HG03558 (cell line): ENCODE results near the gene CENPW.

Source experiments
- ATAC-seq: cut with Tn5 transposase; IDR thresholded peaks from one replicate; pipeline ENCODE4 v1.9.1; 2021; ENCODE audit warnings: moderate number of reproducible peaks; ENCODE audit not compliant: unreplicated experiment; ENCODE audit errors: extremely low read depth

The CENPW gene

DNA sequence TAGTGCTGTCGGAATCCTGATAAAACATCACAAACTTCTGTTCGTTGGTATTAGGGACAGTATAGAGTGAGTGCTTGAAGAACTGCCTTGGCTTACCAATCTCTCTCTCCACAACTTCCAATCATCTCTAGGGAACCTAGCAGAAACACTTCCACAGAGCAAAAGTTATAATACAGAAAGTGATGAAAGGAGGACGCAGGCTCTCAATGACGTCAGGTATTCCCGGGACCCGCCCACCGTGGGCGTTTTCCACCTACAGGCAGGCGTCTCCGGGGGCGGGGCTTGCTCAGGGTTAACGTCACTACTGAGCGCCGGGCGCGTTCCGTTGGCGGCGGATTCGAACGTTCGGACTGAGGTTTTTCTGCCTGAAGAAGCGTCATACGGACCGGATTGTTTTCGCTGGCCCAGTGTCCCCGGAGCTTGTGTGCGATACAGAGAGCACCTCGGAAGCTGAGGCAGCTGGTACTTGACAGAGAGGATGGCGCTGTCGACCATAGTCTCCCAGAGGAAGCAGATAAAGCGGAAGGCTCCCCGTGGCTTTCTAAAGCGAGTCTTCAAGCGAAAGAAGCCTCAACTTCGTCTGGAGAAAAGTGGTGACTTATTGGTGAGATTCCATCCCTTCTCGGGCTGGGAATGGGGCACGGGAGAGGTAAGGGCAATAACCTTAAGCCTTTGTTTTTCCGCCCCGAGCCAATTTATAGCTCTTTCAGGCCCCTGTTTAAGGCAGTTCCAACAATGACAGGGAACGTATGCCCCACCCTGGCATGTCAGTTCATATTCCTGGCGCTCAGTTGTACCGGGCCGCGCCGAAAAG, at the start of gene CENPW:
Gene CENPW, plus strand, starts transcription at position 320 of the 814 bp plus-strand sequence. Its CDS starts 159 bp downstream, at position 479.
- peak; percentile 81 for ATAC-seq

DNA sequence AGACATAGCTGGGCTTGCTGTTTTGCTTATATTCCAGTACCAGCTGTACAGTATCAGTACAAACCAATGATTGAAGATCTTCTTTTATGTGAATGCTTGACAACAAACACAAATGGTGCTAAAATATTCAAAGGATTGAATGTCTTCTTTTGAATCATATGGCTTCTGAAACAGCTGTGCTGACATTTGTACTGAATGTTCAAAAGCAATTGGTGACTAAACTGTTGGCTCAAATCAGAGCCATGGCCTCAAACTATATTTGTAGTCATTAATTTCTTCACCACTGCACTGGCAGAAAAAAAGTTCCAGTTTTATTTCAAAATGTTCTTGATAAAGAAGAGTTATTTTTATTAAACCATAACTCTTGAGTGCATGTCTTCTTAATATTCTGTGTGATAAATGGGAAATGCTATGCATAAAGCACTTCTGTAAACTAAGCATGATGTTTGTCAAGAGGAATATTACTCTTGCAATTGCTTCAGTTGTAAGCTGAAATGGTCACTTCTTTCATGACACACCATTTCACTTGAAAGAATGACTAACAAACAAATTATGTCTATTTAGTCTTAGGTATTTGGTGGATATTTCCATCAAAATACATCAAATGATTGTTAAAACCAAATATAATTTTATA, 45.9 kb upstream of the CENPW start:
- no peak for ATAC-seq

DNA sequence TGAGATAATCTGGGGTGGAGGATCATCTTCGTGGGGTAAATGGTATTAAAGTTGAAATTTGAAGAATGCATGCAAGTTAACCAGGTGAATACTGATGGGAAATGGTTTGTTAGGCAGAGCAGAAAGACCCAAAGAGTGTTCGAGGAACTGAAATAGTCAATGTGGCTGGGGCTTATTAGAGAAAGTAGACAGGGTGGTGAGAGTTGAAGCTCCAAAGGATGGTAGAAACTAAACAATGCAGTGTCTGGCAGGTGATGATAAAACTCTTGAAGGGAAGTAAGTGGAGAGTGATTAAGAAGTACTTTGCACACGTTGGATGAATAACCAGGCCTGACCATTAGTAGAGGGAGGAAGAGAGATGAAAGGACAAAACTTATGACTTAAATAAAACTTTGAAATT, 39.8 kb upstream of the CENPW start:
- ATAC-seq = no peak

DNA sequence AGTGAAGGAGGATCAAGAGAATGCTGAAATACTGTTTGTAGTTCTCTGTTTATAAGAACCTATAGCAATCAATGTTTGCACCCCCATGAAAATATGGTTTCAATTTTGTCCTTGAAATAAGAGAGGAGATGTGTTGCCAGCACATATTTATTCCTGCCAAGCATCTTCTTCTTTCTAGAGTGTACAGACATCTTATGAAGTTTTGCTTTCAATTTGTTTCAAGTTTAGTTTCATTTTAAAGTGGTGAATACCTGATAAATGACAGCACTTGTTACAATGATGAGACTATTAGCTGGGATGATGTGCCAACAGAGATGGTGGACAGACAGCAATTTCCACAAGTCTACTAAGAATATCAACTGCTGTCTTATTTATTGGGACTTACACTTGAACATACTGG, 39.2 kb upstream of the CENPW start:
- peak; percentile 77 for ATAC-seq

DNA sequence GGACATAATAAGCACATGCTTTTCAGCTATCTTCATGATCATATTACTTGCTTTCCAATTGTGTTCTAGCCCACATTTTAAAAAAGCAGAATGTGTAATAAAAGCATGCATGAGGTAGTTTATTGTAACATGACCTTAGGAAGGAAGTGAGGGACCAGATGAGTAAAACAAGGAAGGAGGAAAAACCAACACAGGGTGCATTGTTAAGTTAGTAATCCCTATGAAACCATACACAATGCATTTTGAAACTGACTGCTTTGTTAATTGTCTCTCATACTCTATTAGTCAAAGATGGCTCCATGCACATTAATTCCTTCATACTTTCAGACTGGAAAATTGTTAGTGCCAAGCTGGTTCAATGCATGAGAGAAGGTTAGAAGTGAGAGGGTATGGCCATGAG, 37.7 kb upstream of the CENPW start:
- ATAC-seq = no peak

DNA sequence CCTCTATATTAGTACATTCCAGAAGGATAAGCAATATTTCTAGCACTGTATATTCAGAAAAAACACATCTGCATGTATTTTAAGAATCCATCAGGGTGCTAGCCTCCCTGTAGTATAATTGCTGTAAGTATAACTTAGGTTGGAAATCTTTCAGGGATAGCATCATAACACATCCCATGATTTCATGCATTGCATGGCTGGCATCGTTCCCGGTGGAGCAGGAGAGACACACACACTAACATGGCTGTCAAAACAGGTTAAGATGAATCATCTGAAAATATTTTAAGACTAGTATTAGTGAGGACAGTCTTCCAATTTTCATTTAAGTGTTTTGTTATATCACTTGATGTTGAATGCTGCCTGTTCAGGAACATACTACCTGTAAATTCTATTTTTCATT, 32.1 kb upstream of the CENPW start:
- ATAC-seq = no peak

DNA sequence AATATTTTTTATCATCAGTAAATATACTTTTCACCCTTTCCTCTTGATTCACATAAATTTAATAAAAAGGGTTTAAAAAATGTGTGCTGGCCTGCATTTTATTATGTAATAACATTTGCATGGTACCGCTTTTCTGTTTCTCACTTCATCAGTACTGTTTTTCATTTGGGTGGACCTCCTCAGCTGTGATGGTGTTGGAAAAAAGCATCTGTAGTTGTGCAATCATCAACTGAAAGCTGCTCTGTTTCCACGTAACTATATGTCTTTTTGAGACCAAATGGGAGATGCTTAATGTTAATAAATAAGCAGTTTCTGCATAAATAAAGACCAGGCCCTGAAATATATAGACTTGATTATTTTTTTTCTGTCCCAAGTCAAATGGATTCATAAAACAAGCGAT, 31.6 kb upstream of the CENPW start:
- no peak for ATAC-seq

DNA sequence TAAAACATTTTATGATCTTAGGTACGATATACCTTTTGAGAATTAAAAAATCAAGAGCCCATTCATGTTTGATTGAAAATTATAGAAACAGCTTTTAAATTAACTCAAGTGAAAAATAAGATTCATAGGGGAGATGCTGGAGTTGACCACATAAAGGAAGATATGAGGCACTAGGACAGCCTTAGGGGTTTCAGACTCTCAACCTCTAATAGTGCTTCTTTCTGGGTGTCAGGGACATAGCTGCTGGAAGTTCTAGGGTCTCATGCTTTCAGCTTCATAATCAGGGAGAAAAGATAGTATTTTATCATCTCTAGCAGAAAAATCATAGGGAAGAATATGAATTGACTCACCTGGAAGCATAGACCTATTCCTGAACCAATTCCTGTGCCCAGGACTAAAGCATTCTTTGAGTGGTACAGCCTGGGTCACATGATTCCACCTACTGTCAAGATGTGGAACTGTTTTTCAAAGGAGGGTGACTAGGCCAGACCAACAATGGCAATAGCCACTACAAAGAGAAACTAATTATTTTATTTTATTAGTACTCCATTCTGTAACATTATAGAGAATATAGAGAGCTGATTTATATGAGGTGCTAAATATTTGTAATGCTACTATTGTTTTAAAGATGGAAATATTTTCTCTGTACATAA, 27.8 kb upstream of the CENPW start:
- peak; percentile 72 for ATAC-seq

DNA sequence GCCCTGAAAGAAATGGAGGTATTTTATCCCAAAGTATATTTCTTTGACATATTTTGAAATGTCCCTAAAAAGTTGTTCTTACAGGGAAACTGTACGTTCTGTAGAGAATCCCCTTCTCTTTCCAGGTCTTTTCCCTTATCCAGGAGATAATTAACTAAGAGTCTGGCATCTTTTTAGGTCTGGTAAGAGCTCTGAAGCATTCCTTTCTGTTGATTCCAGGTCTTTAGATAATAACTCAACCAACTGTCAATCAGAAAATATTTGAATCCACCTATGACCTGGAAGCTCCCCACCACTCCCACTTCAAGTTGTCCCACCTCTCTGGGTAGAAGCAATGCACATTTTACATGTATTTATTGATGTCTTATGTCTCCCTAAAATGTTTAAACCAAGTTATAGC, 26.0 kb upstream of the CENPW start:
- no peak for ATAC-seq

DNA sequence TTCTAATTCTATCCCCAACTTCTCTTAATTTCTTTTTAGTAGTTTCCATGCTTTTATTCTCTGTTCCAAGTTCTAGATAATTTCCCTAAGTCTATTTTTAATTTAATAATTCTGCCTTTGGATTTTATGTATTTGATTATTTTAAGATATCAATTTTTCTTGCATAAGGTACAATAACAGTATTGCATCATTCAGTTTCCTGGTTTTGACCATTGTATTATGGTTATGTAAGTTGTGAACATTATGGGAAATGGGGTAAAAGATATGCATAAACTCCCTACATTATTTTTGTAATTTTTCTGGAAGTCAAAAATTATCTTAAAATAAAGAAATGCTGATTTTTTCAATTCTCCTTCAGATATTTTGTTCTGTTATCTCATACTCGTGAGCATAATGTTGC, 21.1 kb upstream of the CENPW start:
- ATAC-seq = no peak

DNA sequence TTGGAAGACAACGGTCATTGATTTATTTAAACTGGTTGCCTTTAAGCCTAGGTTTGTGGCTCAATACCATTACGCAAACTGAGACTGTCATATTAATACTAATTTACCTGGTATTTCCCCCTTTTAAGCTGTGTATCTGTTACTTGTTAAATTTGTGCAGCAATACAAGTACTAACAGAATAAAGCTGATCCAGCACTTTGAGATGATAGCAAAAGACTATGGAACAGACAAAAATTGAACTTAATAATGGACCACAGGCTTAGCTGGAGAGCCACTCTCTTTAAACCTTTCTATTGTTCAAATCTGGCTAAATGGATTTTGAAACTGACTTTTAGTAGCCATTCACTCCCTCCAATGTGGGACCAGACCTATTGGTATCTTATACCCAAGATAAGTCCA, 6.2 kb upstream of the CENPW start:
- ATAC-seq = no peak

DNA sequence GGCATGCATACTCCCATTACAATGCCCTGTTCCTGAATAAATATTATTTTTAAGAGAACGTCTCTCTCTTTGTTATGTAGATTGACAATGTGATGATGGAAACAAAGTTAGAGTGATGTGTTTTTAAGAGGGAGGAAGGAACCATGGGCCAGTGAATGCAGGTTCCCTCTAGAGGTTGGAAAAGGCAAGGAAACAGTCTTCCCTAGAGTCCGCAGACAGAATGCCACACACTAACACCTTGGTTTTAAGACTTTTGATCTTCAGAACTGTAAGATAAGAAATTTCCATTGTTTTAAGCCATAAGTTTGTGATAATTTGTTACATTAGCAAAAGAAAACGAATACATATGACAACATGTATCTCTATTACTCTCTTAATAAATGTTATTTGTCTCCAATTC, 4.7 kb upstream of the CENPW start:
- no peak for ATAC-seq

DNA sequence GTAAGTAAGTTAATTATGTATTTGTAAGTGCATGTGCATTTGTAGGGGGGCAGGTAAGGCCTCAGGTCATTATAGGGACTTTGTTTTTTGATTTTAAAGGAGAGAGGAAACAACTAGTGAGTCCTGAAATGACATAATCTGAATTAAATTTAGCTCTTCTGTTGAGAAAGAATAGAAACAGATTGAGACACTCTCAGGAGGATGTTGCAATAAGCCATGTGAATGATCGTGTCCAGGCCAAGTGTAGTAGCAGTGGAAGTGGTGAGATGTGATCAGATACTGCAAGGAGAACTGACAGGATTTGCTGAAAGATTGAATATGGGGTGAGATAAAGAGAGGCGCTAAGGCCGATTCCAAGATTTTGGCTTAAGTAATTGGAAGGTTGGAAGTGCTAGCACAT, 2.6 kb upstream of the CENPW start:
- no peak for ATAC-seq

DNA sequence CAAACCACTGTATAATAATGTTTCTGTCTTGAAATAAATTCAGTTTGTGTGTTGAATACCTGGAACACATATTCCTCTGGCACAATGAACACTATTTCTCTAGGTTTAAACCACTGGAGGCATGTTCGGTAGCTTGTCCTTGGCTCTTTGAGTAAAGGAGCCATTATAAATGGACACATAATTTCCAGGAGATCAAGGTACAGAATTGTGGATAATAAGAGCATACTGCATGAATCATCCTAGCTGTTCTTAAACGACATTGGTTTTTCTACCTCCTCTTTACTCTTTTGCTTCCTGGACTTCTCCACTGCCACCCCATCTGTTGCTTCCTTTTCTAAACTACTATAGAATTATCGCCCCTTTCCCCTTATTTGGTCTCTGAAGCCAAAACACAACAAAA, 1.2 kb downstream of the CENPW start:
- no peak for ATAC-seq

DNA sequence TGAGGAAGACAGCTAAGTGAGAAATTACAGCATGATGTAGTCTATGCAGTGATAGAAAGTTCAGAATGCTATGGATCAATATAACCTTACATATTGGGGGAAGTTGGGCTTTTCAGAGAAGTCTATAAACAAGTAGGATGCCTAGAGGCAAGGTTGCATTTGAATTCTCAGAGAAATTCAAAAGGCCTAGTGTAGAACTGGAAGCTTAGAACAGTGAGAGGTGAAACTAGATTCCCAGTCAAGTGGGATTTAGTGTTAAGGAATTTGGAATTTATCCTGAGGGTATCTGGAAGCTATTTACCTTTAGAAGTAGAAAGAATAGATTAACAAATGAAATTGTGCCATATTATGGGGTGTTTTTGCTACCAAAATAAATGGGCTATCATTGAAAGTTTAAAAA, 4.3 kb downstream of the CENPW start:
- ATAC-seq = no peak

DNA sequence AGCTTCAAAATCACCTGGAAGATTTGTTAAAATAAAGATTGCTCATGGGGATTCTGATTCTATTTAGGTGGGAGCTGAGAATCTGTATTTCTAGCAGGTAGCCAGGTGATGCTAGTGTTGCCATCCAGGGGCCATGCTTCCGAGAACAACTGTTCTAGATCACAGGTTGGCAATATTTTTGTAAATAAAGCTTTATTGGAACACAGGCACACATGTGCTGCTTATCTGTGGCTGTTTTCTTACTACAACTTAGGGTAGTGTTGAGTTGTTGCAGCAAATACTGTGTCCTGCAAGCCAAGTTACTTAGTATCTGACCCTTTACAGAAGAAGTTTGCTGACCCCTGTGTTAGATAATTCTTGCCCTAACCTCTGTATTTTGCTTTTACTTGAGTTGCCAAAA, 12.0 kb downstream of the CENPW start:
- no peak for ATAC-seq

DNA sequence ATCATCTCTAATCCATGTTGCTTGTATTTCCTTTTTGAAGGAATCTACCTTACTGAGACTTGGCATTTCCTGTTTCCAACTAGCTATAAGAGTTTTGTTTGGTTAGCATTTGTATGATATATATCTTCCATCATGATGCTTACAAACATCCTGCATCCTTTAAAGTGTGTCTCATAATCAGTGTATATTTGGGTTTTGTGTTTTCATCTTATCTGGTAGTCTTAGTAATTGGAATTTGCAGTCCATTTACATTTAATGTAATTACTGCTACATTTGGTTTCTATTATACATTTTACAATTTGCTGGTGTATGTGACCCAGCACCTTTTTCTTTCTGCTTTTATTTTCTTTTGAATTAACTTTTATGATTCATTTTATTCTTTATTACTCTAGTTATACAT, 12.6 kb downstream of the CENPW start:
- no peak for ATAC-seq

DNA sequence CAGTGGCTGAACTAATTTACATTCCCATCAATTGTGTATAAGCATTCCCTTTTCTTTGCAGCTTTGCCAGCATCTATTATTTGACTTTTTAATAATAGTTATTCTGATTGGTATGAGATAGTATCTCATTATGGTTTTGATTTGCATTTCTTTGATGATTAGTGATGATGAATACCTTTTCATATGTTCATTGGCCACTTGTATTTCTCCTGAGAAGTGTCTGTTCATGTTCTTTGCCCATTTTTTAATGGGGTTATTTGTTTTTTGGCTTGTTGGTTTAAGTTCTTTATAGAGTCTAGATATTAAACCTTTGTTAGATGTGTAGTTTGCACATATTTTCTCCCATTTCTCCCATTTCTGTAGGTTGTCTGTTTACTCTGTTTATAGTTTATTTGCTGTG, 16.6 kb downstream of the CENPW start:
- no peak for ATAC-seq

DNA sequence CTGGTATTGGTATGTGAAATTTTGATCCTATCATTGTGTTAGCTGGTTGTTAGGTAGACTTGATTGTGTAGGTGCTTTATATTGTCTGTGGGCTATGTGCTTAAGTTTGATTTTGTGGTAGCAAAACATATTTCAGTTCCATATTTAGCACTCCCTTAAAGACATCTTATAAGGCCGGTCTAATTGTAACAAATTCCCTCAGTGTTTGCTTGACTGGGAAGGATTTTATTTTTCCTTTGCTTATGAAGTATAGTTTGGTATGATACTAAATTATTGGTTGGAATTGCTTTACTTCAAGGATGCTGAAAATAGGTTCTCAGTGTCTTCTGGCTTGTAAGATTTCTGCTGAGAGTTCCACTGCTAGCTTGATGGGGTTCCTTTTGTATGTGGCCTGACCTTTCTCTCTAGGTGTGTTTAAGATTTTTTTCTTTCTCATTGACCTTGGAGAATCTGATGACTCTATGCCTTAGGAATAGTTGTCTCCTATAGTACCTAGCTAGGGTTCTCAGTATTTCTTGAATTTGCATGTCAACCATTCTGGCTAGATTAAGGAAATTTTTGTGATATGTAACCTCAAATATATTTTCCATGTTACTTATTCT, 20.1 kb downstream of the CENPW start:
- ATAC-seq = no peak

DNA sequence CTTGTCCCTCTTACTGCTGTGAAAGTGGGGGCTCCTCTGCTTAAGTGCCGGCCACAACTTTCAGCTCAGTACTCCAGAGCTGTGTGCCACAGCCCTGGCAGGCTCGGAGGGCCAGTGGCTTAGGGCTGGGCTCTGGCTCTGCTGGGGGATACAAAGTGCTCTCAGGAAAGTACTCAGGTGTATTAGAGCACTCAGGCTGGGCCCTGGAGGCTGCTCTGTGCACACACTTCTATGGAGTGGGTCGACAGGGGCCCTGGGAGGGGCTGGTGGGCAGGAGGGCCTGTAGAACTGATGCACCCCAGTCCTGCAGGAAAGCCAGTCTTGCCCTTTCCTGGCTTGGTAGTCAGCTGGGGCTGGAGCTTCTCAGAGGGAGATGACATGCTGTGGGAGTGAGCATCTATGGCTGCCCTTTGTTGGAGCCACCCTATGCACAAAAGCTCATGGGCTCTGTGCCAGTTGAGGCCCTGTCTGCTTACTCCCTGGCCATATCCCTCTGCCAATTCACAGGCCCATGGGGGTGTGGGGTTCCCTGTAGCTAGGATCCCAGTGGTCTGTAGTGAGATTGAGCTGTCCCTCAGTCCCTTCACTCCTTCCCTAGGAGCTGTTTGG, 22.0 kb downstream of the CENPW start:
- no peak for ATAC-seq

DNA sequence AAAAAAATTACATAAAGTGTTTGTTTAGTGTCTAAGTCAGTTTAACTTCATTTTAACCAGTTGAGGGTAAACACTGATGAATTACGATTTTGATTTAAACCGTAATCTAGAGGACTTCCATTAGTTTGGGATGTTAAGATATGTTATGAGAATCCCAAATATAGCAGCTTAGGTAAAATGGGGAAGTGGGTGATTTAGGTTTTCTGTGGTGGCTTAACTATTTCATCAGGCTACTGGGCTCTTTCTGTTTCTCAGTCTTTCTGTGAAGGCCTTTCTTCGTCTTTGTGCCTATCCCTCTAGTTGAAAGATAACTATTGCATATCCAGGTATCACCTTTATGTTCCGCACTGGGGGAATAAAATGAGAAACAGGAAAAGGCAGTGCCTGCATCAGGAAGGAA, 27.9 kb downstream of the CENPW start:
- no peak for ATAC-seq
